ENCODE measurements around the gene RANBP6. TPM values are rescaled to one million over a fixed set of nuclear protein-coding genes. Genes with fewer than 3 reads are reported as not detected.

RANBP6 gene
- total RNA-seq, 1 donor from 2014 or later, result 23.4 TPM

DNA sequence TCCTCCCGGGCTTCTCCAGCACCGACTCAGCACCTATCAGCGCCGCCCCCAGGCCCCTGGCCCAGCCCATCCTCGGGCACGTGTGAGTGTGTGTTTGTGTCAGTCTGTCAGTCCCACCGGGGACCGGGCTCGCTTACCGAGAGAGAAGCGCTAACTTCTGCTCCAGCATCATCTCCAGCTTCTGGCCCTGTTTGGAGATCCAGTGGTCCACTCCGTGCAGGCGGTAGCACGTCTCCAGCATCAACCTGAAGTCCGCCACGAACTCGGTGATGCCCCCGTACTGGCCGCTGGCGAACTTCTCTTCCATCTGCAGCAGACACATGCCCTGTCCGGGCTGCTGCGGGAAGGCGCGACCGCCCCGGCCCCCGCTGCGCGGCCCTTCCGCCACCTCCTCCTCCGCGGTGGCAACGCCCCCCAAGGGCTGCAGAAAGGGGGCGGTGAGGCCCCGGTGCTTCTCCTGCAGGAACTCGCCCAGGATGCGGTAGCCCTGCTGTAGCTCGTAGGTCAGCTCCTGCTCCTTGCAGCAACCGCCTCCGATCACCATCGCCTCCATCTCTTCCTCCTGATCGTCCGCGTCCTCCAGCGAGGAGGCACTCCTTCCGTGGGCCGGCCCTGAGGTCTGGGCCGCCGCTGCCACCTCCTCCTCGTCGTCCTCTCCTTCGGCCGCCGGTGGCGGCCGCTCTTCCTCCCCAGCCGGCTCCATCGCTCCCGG, 8.2 kb downstream of the RANBP6 start:
- Histone ChIP-seq H3K36me3 (peaks cover 5% of the 10 kb centered on the region), H3K4me1 (peaks cover 83% of the 10 kb centered on the region), H3K27ac (replicated peaks) (peak overlapping the region; percentile 97), H3K27me3 (ENCODE audit: low read depth) (no peaks in the 10 kb centered on the region), H3K9me3 (replicated peaks) (no peaks in the 10 kb centered on the region), H3K4me3 (peak overlapping the region; percentile 89)
- intact Hi-C loops (cut with micrococcal nuclease), result no loop called here
- peak; percentile 87 for DNase-seq
- TF ChIP-seq, protein P1, sequence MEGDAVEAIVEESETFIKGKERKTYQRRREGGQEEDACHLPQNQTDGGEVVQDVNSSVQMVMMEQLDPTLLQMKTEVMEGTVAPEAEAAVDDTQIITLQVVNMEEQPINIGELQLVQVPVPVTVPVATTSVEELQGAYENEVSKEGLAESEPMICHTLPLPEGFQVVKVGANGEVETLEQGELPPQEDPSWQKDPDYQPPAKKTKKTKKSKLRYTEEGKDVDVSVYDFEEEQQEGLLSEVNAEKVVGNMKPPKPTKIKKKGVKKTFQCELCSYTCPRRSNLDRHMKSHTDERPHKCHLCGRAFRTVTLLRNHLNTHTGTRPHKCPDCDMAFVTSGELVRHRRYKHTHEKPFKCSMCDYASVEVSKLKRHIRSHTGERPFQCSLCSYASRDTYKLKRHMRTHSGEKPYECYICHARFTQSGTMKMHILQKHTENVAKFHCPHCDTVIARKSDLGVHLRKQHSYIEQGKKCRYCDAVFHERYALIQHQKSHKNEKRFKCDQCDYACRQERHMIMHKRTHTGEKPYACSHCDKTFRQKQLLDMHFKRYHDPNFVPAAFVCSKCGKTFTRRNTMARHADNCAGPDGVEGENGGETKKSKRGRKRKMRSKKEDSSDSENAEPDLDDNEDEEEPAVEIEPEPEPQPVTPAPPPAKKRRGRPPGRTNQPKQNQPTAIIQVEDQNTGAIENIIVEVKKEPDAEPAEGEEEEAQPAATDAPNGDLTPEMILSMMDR (IDR thresholded peaks at IDR 0.05; ENCODE audit: borderline replicate concordance), result no peak

- intact Hi-C loops (cut with micrococcal nuclease), result no loop called here
- Histone ChIP-seq H3K27ac (replicated peaks) (peak overlapping the region; percentile 97), H3K9me3 (replicated peaks) (no peaks in the 10 kb centered on the region), H3K4me3 (peak overlapping the region; percentile 89), H3K36me3 (no peaks in the 10 kb centered on the region), H3K4me1 (peaks cover 81% of the 10 kb centered on the region), H3K27me3 (ENCODE audit: low read depth) (no peaks in the 10 kb centered on the region)
- TF ChIP-seq, protein P1 (IDR thresholded peaks at IDR 0.05; ENCODE audit: borderline replicate concordance), result no peak
- DNase-seq, result no peak
Measured at GRCh38 chr9:6006749-6007057, 8.7 kb downstream of the RANBP6 start.

- H3K9me3 ChIP-seq (replicated peaks), result no peaks in the 10 kb centered on the region
- peaks cover 95% of the 10 kb centered on the region for H3K4me1 ChIP-seq
- H3K4me3 ChIP-seq, result no peak overlapping the region
- DNase-seq, result no peak
- no peaks in the 10 kb centered on the region for H3K36me3 ChIP-seq
- H3K27me3 ChIP-seq (ENCODE audit: low read depth), result no peaks in the 10 kb centered on the region
- no peak overlapping the region for H3K27ac ChIP-seq (replicated peaks)
- TF ChIP-seq, protein P1 (IDR thresholded peaks at IDR 0.05; ENCODE audit: borderline replicate concordance), result no peak
- intact Hi-C loops (cut with micrococcal nuclease), result no loop called here
Measured at GRCh38 chr9:6000955-6001354, 14.5 kb downstream of the RANBP6 start.

GRCh38 chr9:5999443-6000101, 15.9 kb downstream of the RANBP6 start:
- Histone ChIP-seq H3K36me3 (no peaks in the 10 kb centered on the region), H3K27me3 (ENCODE audit: low read depth) (no peaks in the 10 kb centered on the region), H3K27ac (replicated peaks) (no peak overlapping the region), H3K4me3 (no peak overlapping the region), H3K4me1 (peaks cover 95% of the 10 kb centered on the region), H3K9me3 (replicated peaks) (no peaks in the 10 kb centered on the region)
- TF ChIP-seq, protein P1 (IDR thresholded peaks at IDR 0.05; ENCODE audit: borderline replicate concordance), result no peak
- intact Hi-C loops (cut with micrococcal nuclease), result loop anchor here (10.0 kb wide), 1 partner anchor 65 kb away; no protein-coding TSS in a partner anchor
- DNase-seq, result no peak

GRCh38 chr9:5994493-5994892, 20.9 kb downstream of the RANBP6 start:
- H3K9me3 ChIP-seq (replicated peaks), result no peaks in the 10 kb centered on the region
- peaks cover 73% of the 10 kb centered on the region for H3K4me1 ChIP-seq
- no peak overlapping the region for H3K4me3 ChIP-seq
- H3K27ac ChIP-seq (replicated peaks), result no peak overlapping the region
- H3K27me3 ChIP-seq (ENCODE audit: low read depth), result no peaks in the 10 kb centered on the region
- intact Hi-C loops (cut with micrococcal nuclease), result loop anchor here (10.0 kb wide), 1 partner anchor 60 kb away; no protein-coding TSS in a partner anchor
- H3K36me3 ChIP-seq, result no peaks in the 10 kb centered on the region
- DNase-seq, result no peak
- TF ChIP-seq, protein P1 (IDR thresholded peaks at IDR 0.05; ENCODE audit: borderline replicate concordance), result no peak

All from left ventricle myocardium inferior (tissue), 1 donor.